ENCODE measurements around the gene CA12. TPM values are rescaled to one million over a fixed set of nuclear protein-coding genes. Genes with fewer than 3 reads are reported as not detected.

CA12 gene
- total and polyA plus RNA-seq, 2 donors (not counting 3 experiments of a cell fraction or from before 2014, with no cell fraction given), result 1.1 to 5.9 TPM

DNA sequence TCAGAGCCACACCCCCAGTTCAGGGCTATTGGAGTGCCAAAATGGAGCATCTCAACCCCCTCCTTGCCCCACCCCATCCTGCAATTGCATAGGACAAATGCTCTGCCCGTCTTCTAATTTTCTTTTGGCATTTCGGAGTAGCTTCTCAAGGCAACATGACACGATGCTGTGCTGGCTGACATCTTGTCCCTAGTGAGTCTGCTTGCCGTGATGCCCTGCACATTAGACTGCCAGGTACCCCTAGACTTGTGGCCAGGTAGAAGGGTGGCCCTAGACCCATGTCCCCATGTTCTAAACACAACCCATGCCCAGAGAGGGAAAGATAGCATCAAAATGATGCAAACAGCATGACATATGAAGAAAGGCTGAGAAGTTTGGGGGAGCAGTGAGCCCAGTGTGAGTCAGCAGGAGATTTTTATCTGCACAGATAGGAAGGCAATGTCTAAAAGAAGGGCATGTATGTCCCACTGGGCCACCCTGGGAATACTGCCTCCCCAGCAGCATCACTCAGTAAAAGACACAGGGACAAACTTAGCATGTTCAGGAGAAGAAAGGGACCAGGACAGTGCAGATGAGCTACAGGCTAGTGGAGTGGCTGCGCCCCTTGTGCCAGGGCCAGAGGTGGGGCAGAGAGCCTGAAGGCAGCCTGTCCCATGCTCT is 36.8 kb downstream of the CA12 start:
- Histone ChIP-seq H2AFZ (ENCODE audit: low read depth, low read length) (no peak overlapping the region), H3K79me2 (ENCODE audit: control insufficient read depth, insufficient read depth, low read length) (no peaks in the 10 kb centered on the region)
- CTCF ChIA-PET, result no interaction called here

More for the DNA sequence above, 36.8 kb downstream of the CA12 start:
- POLR2A ChIA-PET, result no interaction called here
- BruUV-seq (replicated peaks), result no TSS peak
- Histone ChIP-seq H3K9ac (replicated peaks; ENCODE audit: extremely low read depth, insufficient read depth, low read length) (no peak overlapping the region), H4K20me1 (replicated peaks; ENCODE audit: control insufficient read depth, extremely low read depth, insufficient read depth, low read length) (no peaks in the 10 kb centered on the region), H3K9me1 (replicated peaks; ENCODE audit: control insufficient read depth, extremely low read depth, insufficient read depth, low read length) (no peaks in the 10 kb centered on the region), H3K27me3 (ENCODE audit: control insufficient read depth in 2 of 2, insufficient read depth in 2 of 2, low read length in 2 of 2) (no peaks in the 10 kb centered on the region), H3K9me3 (replicated peaks; ENCODE audit: control insufficient read depth, insufficient read depth, low read length) (no peaks in the 10 kb centered on the region), H3K4me3 (replicated peaks in 1 of 3; ENCODE audit: insufficient read depth in 1 of 3, low read depth in 1 of 3, low read length in 3 of 3) (no peak overlapping the region), H3K36me3 (ENCODE audit: control insufficient read depth in 2 of 2, extremely low read depth in 1 of 2, insufficient read depth in 2 of 2, low read length in 2 of 2) (no peaks in the 10 kb centered on the region), H3K27ac (ENCODE audit: insufficient read depth, low read depth, low read length) (no peak overlapping the region), H3K4me1 (ENCODE audit: control insufficient read depth, extremely low read depth, insufficient read depth, low read length) (peaks cover 18% of the 10 kb centered on the region), H3K4me2 (ENCODE audit: insufficient read depth, low read length) (no peak overlapping the region)
- no peak for FAIRE-seq
- no peak for TF ChIP-seq POLR2A (IDR thresholded peaks at IDR 0.05; ENCODE audit: low read depth, low read length)
- TF ChIP-seq GATA2 (IDR thresholded peaks at IDR 0.05; ENCODE audit: insufficient read depth, insufficient read length, low read depth, low read length), result peak; percentile 82
- no peak for TF ChIP-seq JUN (IDR thresholded peaks at IDR 0.05; ENCODE audit: borderline replicate concordance, insufficient read depth, insufficient read length, low read depth)
- no peak for TF ChIP-seq EZH2 (IDR thresholded peaks at IDR 0.05; ENCODE audit: borderline replicate concordance, low read depth, low read length, severe bottlenecking)
- no peak for TF ChIP-seq POLR2AphosphoS5 (IDR thresholded peaks at IDR 0.05; ENCODE audit: insufficient read depth, low read depth, low read length)
- TF ChIP-seq, protein P1, sequence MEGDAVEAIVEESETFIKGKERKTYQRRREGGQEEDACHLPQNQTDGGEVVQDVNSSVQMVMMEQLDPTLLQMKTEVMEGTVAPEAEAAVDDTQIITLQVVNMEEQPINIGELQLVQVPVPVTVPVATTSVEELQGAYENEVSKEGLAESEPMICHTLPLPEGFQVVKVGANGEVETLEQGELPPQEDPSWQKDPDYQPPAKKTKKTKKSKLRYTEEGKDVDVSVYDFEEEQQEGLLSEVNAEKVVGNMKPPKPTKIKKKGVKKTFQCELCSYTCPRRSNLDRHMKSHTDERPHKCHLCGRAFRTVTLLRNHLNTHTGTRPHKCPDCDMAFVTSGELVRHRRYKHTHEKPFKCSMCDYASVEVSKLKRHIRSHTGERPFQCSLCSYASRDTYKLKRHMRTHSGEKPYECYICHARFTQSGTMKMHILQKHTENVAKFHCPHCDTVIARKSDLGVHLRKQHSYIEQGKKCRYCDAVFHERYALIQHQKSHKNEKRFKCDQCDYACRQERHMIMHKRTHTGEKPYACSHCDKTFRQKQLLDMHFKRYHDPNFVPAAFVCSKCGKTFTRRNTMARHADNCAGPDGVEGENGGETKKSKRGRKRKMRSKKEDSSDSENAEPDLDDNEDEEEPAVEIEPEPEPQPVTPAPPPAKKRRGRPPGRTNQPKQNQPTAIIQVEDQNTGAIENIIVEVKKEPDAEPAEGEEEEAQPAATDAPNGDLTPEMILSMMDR (IDR thresholded peaks at IDR 0.05; ENCODE audit: extremely low read depth in 1 of 2, insufficient read depth in 1 of 2, low read depth in 1 of 2, low read length in 2 of 2), result no peak
- no peak for DNase-seq (ENCODE audit: low read depth, low spot score)
- intact Hi-C loops (cut with micrococcal nuclease), result no loop called here
- dilution Hi-C loops (cut with MboI; ENCODE audit: extremely low pct_ligation_motif_present, low sequenced_read_pairs), result no loop called here

Data from endothelial cell of umbilical vein (primary cell).